Adrenal gland (tissue), 5 donors: ENCODE data around the gene SSBP2.

Source experiments
- CTCF ChIP-seq, 6 experiments: fragments of 450-650 bp in 4 of 6; fragments of 200-600 bp in 2 of 6; sonication (generic) in 1 of 6; IDR thresholded peaks; 1 replicate in 5 of 6; 2 replicates in 1 of 6; pipeline versions ENCODE4 v1.5.1 to v1.8.0; 2016 to 2021; ENCODE audit warnings: antibody characterized with exemption in 6 of 6, mild to moderate bottlenecking in 2 of 6, moderate library complexity in 1 of 6
- POLR2A ChIP-seq, 2 donors: fragments of 450-650 bp; IDR thresholded peaks; one replicate each; pipeline ENCODE4 v1.6.1; 2017; ENCODE audit warnings: antibody characterized with exemption in 2 of 2, mild to moderate bottlenecking in 2 of 2, moderate library complexity in 1 of 2
- donor health status: DM: no; HTN: no; CAD: no.

GRCh38 chr5:81469676-81470075 lies 281.2 kb downstream of the SSBP2 start:
- no peak for TF ChIP-seq CTCF (IDR thresholded peaks at IDR 0.05)
- no peak for TF ChIP-seq POLR2A (IDR thresholded peaks at IDR 0.05)
